Kidney glomerular epithelial cell (primary cell): ENCODE results near the gene MIA.
"Not testable (repeated sequence)": the region's sequence is repeated elsewhere in the genome, so short reads cannot be mapped to it uniquely, and the experiment has no call there.

Source experiments
- DNase-seq: peaks from one replicate; lab custom pipeline; 2025; lab: John Stamatoyannopoulos, UW

The MIA gene

GRCh38 chr19:40803857-40804782 is 28.8 kb downstream of the MIA start:
- DNase-seq, result no peak

GRCh38 chr19:40804783-40805242 is 29.5 kb downstream of the MIA start:
- DNase-seq, result no peak

- DNase-seq, result no peak
Measured at GRCh38 chr19:40805258-40805868, 30.0 kb downstream of the MIA start.

GRCh38 chr19:40806423-40807146 is 31.3 kb downstream of the MIA start:
- DNase-seq, result peak; percentile 98

- DNase-seq, result no peak
Measured at GRCh38 chr19:40807147-40808020, 32.1 kb downstream of the MIA start.

- DNase-seq, result no peak
Measured at GRCh38 chr19:40808021-40808325, 32.7 kb downstream of the MIA start.

- DNase-seq, result no peak
Measured at GRCh38 chr19:40808497-40808896, 33.2 kb downstream of the MIA start.

- DNase-seq, result no peak
Measured at GRCh38 chr19:40809358-40810086, 34.2 kb downstream of the MIA start.

- DNase-seq, result no peak
Measured at GRCh38 chr19:40810160-40810559, 34.8 kb downstream of the MIA start.

- DNase-seq, result peak; percentile 56
Measured at GRCh38 chr19:40810649-40811408, 35.5 kb downstream of the MIA start.

GRCh38 chr19:40811478-40812341 is 36.4 kb downstream of the MIA start:
- DNase-seq, result no peak

- not testable (repeated sequence) for DNase-seq
Measured at GRCh38 chr19:40812571-40812970, 37.2 kb downstream of the MIA start.

- no peak for DNase-seq
Measured at GRCh38 chr19:40813182-40813581, 37.9 kb downstream of the MIA start.

GRCh38 chr19:40815223-40815622 is 39.9 kb downstream of the MIA start:
- no peak for DNase-seq

GRCh38 chr19:40818480-40819399 is 43.4 kb downstream of the MIA start:
- not testable (repeated sequence) for DNase-seq

- DNase-seq, result not testable (repeated sequence)
Measured at GRCh38 chr19:40819479-40820234, 44.3 kb downstream of the MIA start.

GRCh38 chr19:40822161-40822560 is 46.8 kb downstream of the MIA start:
- DNase-seq, result no peak
